Transverse colon (tissue), 4 donors: Measurements from ENCODE around the gene PRKAR2A. TPM values are rescaled to one million over a fixed set of nuclear protein-coding genes. Genes with fewer than 3 reads are reported as not detected.

ENCODE experiments used
- DNase-seq: peaks from one replicate; pipeline ENCODE4 v3.0.0-alpha.2; 2019
- H3K27ac ChIP-seq, 4 donors: fragments of 200-600 bp; sonication (generic); 2 replicates each; pipeline ENCODE4 v1.5.1; 2016 to 2018; ENCODE audit warnings: inconsistent platforms in 4 of 4
- H3K27me3 ChIP-seq: fragments of 200-600 bp; sonication (generic); 2 replicates; pipeline ENCODE4 v1.5.1; 2017; ENCODE audit warnings: inconsistent platforms
- H3K36me3 ChIP-seq, 4 donors: fragments of 200-600 bp; sonication (generic); 2 replicates each; pipeline ENCODE4 v1.5.1; 2017 to 2019; ENCODE audit warnings: inconsistent platforms in 4 of 4
- H3K4me1 ChIP-seq, 4 donors: fragments of 200-600 bp; sonication (generic); 2 replicates each; pipeline ENCODE4 v1.5.1; 2017 to 2020; ENCODE audit warnings: inconsistent platforms in 4 of 4
- H3K4me3 ChIP-seq, 4 donors: fragments of 200-600 bp; sonication (generic); 1 replicate in 1 of 4; 2 replicates in 3 of 4; pipeline versions ENCODE4 v1.5.1 to v1.6.1; 2017 to 2019; ENCODE audit warnings: inconsistent platforms in 4 of 4
- H3K9me3 ChIP-seq, 2 donors: fragments of 200-600 bp; sonication (generic); 2 replicates each; pipeline ENCODE4 v1.5.1; 2017 to 2019; ENCODE audit warnings: inconsistent platforms in 2 of 2
- CTCF ChIP-seq, 5 experiments: fragments of 200-600 bp in 3 of 5; fragments of 450-650 bp in 2 of 5; sonication (generic) in 3 of 5; IDR thresholded peaks; 1 replicate in 2 of 5; 2 replicates in 3 of 5; pipeline ENCODE4 v1.5.1; 2016 to 2017; ENCODE audit warnings: antibody characterized with exemption in 5 of 5, inconsistent platforms in 3 of 5, mild to moderate bottlenecking in 2 of 5, moderate library complexity in 1 of 5
- EP300 ChIP-seq: sonication (generic); formaldehyde crosslinking; IDR thresholded peaks from one replicate; pipeline ENCODE4 v1.6.1; 2017; ENCODE audit warnings: antibody characterized with exemption, low read depth
- POLR2A ChIP-seq: fragments of 450-650 bp; IDR thresholded peaks from one replicate; pipeline ENCODE4 v1.6.1; 2016; ENCODE audit warnings: antibody characterized with exemption, mild to moderate bottlenecking, moderate library complexity
- POLR2AphosphoS5 ChIP-seq, 3 donors: sonication (generic); formaldehyde crosslinking; IDR thresholded peaks; one replicate each; pipeline ENCODE4 v1.6.1; 2016; ENCODE audit warnings: antibody characterized with exemption in 3 of 3
- WGBS, 2 donors: methylation state at CpG; one replicate each; pipeline ENCODE4 v1.1.5; 2018; ENCODE audit warnings: low coverage in 1 of 2; 5-methylcytosine and 5-hydroxymethylcytosine counted together
- in situ Hi-C, 4 donors: fragments of 200-750 bp; cut with MboI; loops; one replicate each; pipeline versions ENCODE4 v1.15.0 to v1.15.1; 2017; ENCODE audit warnings: low sequenced_read_pairs in 3 of 4, low pct_ligation_motif_present in 1 of 4, low pct_unique_long_range_greater_than_20kb in 1 of 4
- intact Hi-C: fragments of 100-400 bp; cut with DNase I; formaldehyde crosslinking; loops from one replicate; pipeline ENCODE4 v1.15.1; 2023; ENCODE audit warnings: low total_unique reads
- total RNA-seq, 4 donors: library from RNA; depleted of rRNA; stranded (reverse); fragments of >200 nt; gene quantifications; one replicate each; pipeline ENCODE4 v1.1.0, GENCODE V29; 2016

Gene PRKAR2A
- total RNA-seq, 4 donors from 2014 or later = 20.3 to 59.1 (median 40.8) TPM

DNA sequence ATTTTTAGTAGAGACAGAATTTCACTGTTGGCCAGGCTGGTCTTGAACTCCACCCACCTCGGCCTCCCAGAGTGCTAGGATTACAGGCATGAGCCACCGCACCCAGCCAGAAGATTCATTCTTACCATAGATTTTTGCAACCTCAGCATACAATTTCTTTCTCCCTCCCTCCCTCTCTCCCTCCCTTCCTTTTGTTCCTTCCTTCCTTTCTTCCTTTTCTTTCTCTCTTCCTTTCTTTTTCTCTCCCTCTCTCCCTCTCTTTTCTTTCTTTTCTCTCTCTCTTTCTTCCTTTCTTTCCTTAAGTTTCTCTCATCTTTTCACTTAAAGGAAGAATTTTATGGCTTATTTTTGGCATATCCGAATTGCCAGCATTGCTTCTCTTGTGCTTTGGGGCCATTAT, 58.0 kb downstream of the PRKAR2A start:
- no peaks in the 10 kb centered on the region for H3K4me1 ChIP-seq
- H3K9me3 ChIP-seq = no peaks in the 10 kb centered on the region
- DNase-seq = no peak
- intact Hi-C loops (no loop called here), in situ Hi-C loops (no loop called here)
- H3K4me3 ChIP-seq = no peak overlapping the region
- no peak overlapping the region for H3K27ac ChIP-seq
- TF ChIP-seq CTCF (IDR thresholded peaks at IDR 0.05) = no peak
- no peak for TF ChIP-seq EP300
- no peak for TF ChIP-seq POLR2AphosphoS5 (IDR thresholded peaks at IDR 0.05)
- no peak for TF ChIP-seq POLR2A
- peaks cover 0 to 8% (median 0%) of the 10 kb centered on the region in 4 donors for H3K36me3 ChIP-seq
- H3K27me3 ChIP-seq = no peaks in the 10 kb centered on the region
- WGBS, 2 donors = 95 to 96% methylated on average over 3 of the region's 3 CpGs

DNA sequence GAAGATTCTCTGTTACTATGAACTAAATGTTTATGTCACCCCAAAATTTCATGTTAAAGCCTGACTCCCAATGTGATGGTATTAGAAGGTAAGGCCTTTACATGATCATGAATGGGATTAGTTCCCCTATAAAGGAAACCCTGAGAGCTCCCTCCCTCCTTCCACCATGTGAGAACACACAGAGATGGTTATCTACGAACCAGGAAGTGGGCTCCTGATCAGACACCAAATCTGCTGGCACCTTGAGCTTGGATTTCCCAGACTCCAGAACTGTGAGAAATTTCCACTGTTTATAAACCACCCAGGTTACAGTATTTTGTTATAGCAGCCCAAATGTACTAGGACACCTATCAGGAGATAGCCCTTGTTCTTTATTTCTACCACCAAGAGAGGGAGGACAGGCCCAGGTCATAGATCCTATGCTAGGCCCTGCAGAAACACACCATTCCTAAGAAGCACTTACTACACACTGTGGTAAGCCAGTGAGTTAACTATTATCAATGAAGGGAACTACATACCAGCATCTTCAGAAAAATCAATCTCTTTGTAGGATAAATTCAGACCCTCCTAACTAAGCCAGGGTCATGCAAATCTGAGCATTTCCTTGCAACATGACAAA, 59.0 kb downstream of the PRKAR2A start:
- in situ Hi-C loops (no loop called here), intact Hi-C loops (no loop called here)
- TF ChIP-seq POLR2AphosphoS5 (IDR thresholded peaks at IDR 0.05) (no peak), CTCF (IDR thresholded peaks at IDR 0.05) (no peak), EP300 (no peak), POLR2A (no peak)
- no peaks in the 10 kb centered on the region for H3K9me3 ChIP-seq
- DNase-seq = no peak
- H3K4me3 ChIP-seq = no peak overlapping the region
- H3K36me3 ChIP-seq = peaks cover 0 to 8% (median 2%) of the 10 kb centered on the region in 4 donors
- H3K27me3 ChIP-seq = no peaks in the 10 kb centered on the region
- no peak overlapping the region for H3K27ac ChIP-seq
- WGBS, 2 donors = 93% methylated on average over 1 of the region's 1 CpG; no CpG with 5 or more reads in 1 of the 2 donors
- no peaks in the 10 kb centered on the region for H3K4me1 ChIP-seq

- peaks cover 0 to 18% (median 5%) of the 10 kb centered on the region in 4 donors for H3K36me3 ChIP-seq
- in situ Hi-C loops = no loop called here
- TF ChIP-seq POLR2A (no peak), EP300 (no peak), CTCF (IDR thresholded peaks at IDR 0.05) (no peak), POLR2AphosphoS5 (IDR thresholded peaks at IDR 0.05) (no peak)
- no peak overlapping the region for H3K4me3 ChIP-seq
- no peaks in the 10 kb centered on the region for H3K4me1 ChIP-seq
- no peak overlapping the region for H3K27ac ChIP-seq
- intact Hi-C loops = no loop called here
- H3K9me3 ChIP-seq = no peaks in the 10 kb centered on the region
- 87 to 93% methylated on average over 4 of the region's 4 CpGs for WGBS, 2 donors
- DNase-seq = no peak
- no peaks in the 10 kb centered on the region for H3K27me3 ChIP-seq
Observed at GRCh38 chr3:48784426-48785120, 63.1 kb downstream of the PRKAR2A start.

DNA sequence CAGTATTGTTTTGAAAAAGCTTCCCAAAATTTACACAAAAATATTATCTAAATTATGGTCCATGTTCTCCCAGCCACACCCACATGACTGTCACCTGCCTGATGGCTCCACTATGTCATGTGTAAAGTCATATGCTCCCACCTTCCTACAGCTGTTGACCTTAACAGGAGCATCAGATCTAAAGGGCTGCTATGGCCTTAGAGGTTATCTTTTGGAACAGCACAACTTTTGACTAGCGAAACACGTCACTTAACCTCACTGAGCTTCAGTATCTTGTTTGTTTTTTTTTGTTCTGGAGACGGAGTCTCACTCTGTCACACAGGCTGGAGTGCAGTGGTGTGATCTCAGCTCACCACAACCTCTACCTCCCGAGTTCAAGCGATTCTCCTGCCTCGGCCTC, 64.4 kb downstream of the PRKAR2A start:
- Histone ChIP-seq H3K27ac (no peak overlapping the region), H3K36me3 (peaks cover 0 to 18% (median 5%) of the 10 kb centered on the region in 4 donors), H3K9me3 (no peaks in the 10 kb centered on the region), H3K27me3 (no peaks in the 10 kb centered on the region), H3K4me1 (no peaks in the 10 kb centered on the region), H3K4me3 (no peak overlapping the region)
- TF ChIP-seq CTCF (IDR thresholded peaks at IDR 0.05) (no peak), POLR2AphosphoS5 (IDR thresholded peaks at IDR 0.05) (no peak)
- 92 to 98% methylated on average over 5 to 6 of the region's 6 CpGs for WGBS, 2 donors
- intact Hi-C loops (no loop called here), in situ Hi-C loops (no loop called here)
- no peak for DNase-seq
